GM19452 (cell line): Measurements from ENCODE around the gene MRGPRF.
"Not testable (repeated sequence)": the region's sequence is repeated elsewhere in the genome, so short reads cannot be mapped to it uniquely, and the experiment has no call there.

Experiments
- ATAC-seq: cut with Tn5 transposase; IDR thresholded peaks from one replicate; pipeline ENCODE4 v1.9.1; 2021; ENCODE audit not compliant: unreplicated experiment

The MRGPRF gene

GRCh38 chr11:69003301-69003865 lies 9.7 kb downstream of the MRGPRF start:
- no peak for ATAC-seq

GRCh38 chr11:69002570-69003231 lies 10.3 kb downstream of the MRGPRF start:
- ATAC-seq, result no peak

- no peak for ATAC-seq
Observed at GRCh38 chr11:69002110-69002569, 10.9 kb downstream of the MRGPRF start.

- no peak for ATAC-seq
Observed at GRCh38 chr11:69001243-69002081, 11.6 kb downstream of the MRGPRF start.

- ATAC-seq, result no peak
Observed at GRCh38 chr11:69000831-69001242, 12.2 kb downstream of the MRGPRF start.

- ATAC-seq, result no peak
Observed at GRCh38 chr11:69000391-69000790, 12.7 kb downstream of the MRGPRF start.

GRCh38 chr11:68999748-69000355 lies 13.2 kb downstream of the MRGPRF start:
- not testable (repeated sequence) for ATAC-seq

- ATAC-seq, result no peak
Observed at GRCh38 chr11:68999093-68999747, 13.8 kb downstream of the MRGPRF start.

GRCh38 chr11:68998390-68998911 lies 14.6 kb downstream of the MRGPRF start:
- no peak for ATAC-seq

- ATAC-seq, result no peak
Observed at GRCh38 chr11:68997995-68998348, 15.1 kb downstream of the MRGPRF start.

- no peak for ATAC-seq
Observed at GRCh38 chr11:68997124-68997994, 15.7 kb downstream of the MRGPRF start.

- ATAC-seq, result no peak
Observed at GRCh38 chr11:68996376-68997123, 16.5 kb downstream of the MRGPRF start.

GRCh38 chr11:68994894-68995285 lies 18.2 kb downstream of the MRGPRF start:
- ATAC-seq, result no peak

GRCh38 chr11:68994161-68994893 lies 18.7 kb downstream of the MRGPRF start:
- ATAC-seq, result no peak

- no peak for ATAC-seq
Observed at GRCh38 chr11:68993546-68993945, 19.5 kb downstream of the MRGPRF start.

- ATAC-seq, result no peak
Observed at GRCh38 chr11:68992743-68993255, 20.2 kb downstream of the MRGPRF start.

- no peak for ATAC-seq
Observed at GRCh38 chr11:68990995-68991780, 21.9 kb downstream of the MRGPRF start.
